Hematopoietic multipotent progenitor cell (in vitro differentiated cells): ENCODE data around the gene ZNF574. TPM values are rescaled to one million over a fixed set of nuclear protein-coding genes. Genes with fewer than 3 reads are reported as not detected.
A peak's percentile ranks its signal among the peaks of the same experiment; 100 is the strongest.
"Not testable (repeated sequence)": the region's sequence is repeated elsewhere in the genome, so short reads cannot be mapped to it uniquely, and the experiment has no call there.

Experiments
- DNase-seq, 3 donors: peaks; one replicate each; pipeline ENCODE4 v3.0.0-alpha.2; 2011 to 2015; ENCODE audit warnings: low read depth in 2 of 3, low spot score in 2 of 3
- total RNA-seq: library from RNA; depleted of rRNA; stranded (reverse); fragments of >200 nt; gene quantifications from one replicate; pipeline ENCODE4 v1.2.3, GENCODE V29; 2012

The ZNF574 gene, protein sequence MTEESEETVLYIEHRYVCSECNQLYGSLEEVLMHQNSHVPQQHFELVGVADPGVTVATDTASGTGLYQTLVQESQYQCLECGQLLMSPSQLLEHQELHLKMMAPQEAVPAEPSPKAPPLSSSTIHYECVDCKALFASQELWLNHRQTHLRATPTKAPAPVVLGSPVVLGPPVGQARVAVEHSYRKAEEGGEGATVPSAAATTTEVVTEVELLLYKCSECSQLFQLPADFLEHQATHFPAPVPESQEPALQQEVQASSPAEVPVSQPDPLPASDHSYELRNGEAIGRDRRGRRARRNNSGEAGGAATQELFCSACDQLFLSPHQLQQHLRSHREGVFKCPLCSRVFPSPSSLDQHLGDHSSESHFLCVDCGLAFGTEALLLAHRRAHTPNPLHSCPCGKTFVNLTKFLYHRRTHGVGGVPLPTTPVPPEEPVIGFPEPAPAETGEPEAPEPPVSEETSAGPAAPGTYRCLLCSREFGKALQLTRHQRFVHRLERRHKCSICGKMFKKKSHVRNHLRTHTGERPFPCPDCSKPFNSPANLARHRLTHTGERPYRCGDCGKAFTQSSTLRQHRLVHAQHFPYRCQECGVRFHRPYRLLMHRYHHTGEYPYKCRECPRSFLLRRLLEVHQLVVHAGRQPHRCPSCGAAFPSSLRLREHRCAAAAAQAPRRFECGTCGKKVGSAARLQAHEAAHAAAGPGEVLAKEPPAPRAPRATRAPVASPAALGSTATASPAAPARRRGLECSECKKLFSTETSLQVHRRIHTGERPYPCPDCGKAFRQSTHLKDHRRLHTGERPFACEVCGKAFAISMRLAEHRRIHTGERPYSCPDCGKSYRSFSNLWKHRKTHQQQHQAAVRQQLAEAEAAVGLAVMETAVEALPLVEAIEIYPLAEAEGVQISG
- 67.6 TPM for total RNA-seq

DNA sequence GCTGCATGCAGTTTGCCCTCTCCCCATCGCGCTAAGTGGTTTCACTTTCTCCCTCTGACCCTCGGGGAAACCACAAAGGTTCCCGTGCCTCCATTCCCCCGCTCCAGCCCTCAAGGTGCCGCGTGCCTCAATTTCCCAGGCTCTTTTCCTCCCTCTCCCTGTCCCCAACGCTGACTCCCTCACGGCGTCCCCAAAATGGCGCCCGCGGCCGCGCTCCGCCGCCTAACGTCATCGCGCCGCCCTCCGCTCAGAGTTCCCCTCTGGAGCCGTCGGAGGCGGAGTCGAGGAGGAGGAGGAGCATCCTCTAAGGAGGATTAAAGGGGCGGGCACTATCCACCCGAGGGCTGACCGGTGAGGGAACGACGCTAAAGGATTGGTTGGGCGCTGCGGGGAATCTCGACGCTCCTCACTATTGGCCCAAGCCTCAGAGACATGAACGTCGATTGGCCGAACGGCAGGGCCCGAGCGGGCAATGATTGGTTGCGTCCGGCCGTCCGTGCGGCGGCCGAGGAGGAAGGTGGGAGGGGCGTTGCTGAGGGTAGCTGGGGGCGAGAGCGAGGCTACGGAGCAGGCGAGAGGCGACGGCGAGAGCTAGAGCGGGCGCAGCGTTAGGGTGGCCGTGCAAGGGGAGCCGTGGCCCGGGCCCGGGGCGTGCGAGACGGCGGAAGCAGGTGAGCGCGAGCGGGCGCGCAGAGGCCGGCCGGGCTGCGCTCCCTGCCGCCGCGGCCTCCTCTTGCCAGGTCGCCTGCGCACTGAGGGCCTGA, at the start of gene ZNF574:
Gene ZNF574, plus strand, starts transcription at position 551 of the 764 bp plus-strand sequence. CDS start 2,441 bp downstream, outside the sequence.
- peak; percentile 89 to 100 (median 99) for DNase-seq

DNA sequence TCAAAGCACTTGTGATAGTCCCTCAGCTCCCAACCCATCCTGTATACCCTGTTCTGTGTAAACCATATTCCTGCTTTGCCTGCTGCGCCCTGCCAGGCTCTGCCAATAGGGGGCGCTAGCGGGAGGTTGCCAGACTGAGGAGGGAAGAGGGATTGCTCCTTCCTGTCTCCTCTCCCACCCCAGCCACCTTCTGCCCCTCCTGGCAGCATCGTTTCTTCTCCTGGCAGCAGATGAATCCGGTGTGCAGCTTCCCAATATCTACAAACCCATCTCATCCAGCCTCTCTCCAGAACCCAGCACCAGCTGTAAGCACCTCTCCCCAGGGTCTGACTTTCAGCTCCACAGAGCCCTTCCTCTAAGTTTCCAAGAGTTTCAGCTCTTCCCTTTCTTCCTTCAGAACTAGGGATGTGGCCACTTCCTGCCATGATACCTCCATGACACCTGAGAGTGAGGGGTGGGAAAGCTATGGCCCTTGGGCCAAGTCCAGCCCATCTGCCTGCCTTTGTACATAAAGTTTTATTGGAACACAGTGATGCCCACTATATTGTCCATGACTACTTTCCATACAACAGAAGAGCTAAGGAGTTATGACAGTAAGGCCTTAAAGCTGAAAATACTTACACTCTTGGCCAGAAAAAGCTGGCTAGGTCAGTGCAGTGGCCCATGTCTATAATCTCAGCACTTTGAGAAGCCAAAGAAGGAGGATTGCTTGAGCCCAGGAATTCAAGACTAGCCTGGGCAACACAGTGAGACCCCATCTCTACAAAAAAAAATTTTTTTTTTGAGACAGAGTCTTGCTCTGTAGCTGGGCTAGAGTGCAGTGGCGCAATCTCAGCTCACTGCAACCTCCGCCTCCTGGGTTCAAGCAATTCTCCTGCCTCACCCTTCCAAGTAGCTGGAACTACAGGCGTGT, 47.4 kb upstream of the ZNF574 start:
- peak in 2 of 3 donors; percentile 8 to 11 for DNase-seq

DNA sequence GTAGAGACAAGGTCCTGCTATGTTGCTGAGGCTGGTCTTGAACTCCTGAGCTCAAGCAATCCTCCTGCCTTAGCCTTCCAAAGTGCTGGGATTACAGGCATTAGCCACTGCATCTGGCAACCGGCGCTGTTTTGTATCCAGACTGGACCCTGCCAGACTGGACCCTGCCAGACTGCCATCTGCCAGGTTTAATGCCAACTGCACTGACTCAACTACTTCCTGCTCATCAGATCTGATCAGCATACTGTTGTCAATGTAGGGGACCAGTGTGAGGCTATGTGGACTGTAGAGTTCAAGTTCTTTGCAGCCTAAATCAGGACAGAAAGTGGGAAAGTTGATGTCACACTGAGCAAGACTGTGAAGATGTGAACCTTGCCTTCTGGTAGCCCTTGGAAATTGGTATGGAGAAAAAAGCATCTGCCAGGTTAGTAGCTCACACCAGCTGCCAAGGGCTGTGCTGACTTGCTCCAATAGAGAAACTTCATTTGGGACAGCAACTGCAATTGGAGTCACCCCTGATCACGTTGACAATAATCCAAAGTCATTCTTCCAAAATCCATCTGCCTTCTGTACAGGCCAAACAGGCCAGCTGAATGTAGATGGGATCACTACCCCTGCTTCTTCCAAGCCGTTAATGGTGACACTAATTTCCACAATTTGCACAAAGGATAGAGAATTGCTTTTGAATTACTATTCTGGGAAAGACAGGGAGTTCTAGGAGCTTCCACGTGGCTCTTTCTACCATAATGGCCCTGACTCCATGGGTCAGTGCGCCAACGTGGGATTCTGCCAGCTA, 45.1 kb upstream of the ZNF574 start:
- DNase-seq = no peak

DNA sequence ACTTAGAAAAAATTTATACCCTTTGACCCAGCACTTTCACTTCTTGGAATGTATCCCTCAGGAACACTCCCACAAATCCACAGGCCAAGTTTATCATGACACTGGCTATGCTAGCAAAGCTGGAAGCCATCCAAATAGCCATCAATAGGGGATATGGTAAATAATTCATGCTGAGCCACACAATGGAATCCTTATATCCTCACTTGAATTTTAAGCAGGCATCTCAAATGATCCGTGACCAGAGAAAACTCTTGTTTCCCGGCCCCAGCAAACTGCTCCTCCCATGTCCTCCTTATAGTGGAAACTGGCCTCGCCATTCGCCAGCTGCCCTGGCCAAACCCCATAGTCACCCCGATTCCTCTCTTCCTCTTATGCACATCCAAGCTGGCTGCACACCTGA, 43.5 kb upstream of the ZNF574 start:
- DNase-seq = no peak

DNA sequence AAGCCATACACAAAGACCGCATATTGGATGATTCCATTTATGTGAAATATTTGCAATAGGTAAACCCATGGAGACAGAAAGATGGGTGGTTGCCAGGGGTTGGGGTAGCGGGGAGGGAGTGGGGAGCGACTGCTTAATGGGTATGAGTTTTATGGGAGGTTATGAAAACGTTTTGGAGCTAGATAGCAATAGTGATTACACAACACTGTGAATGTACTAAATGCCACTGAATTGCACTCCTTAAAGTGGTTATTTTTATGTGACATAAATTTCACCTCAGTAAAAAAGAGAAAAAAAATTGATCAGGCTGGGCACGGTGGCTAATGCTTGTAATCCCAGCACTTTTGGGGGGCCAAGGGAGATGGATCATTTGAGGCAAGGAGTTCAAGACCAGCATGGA, 42.6 kb upstream of the ZNF574 start:
- DNase-seq = no peak

DNA sequence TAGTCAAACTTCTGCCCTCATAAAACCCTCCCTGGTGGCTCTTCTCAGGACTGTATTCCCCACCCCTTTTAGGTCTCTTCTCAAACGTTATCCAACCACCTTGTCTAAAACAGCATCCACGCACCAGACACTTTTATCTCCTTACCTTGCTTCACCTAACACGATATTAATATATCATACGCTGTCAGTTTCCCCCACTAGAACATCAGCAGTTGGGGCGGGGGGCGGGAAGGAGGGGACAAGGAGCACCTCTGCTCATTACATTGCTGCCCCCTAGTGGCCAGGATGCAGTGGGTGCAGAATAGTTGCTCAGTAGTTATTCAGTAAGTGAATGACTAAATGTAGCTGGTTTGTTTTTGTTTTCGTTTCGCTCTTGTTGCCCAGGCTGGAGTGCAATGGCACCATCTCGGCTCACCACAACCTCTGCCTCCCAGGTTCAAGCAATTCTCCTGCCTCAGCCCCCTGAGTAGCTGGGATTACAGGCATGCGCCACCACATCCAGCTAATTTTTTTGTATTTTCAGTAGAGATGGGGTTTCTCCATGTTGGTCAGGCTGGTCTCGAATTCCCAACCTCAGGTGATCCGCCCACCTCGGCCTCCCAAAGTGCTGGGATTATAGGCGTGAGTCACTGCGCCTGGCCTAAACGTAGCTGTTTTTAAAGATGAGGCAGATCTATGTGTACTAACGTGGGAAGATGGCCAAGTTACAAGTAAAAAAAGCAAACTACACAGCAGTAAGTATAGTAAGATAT, 41.1 kb upstream of the ZNF574 start:
- peak; percentile 50 to 83 (median 75) for DNase-seq

DNA sequence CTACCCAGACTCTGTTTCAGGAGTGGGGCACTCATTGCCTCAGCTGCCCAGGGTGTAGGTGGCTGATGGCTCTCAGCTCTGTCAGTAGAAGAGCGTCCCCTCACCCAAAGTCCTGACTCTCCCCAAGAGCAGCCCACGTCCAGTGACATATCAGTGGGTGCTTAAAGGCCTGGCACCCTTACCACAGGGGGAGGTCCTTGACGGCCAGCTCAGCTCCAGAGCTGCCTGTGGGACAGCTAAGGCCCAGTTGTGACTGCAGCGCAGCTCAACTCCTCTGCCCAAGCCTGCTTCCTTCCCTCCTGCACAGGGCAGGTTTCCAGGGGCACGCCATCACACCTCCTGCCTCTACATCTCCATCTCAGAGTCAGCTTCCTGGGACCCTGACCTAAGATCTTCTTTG, 38.3 kb upstream of the ZNF574 start:
- no peak for DNase-seq

DNA sequence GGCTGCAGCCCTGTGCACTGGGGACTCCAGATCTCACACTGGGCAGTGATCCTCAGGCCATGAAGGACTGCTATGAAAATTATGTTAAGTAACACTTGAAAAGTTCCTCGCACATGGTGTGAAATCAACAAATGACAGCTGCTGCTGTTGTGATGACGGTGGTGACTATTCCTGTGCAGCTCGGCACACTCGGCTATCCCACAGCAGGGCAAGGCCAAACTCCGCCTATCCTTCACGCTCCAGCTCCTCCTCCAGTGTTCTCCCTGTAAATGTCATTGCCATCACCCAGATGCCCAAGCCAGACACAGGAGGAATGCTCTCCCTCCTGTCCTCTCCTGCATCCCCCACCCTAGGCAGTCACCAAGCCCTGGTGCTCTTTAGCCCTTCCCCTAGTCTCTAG, 37.3 kb upstream of the ZNF574 start:
- DNase-seq = no peak

DNA sequence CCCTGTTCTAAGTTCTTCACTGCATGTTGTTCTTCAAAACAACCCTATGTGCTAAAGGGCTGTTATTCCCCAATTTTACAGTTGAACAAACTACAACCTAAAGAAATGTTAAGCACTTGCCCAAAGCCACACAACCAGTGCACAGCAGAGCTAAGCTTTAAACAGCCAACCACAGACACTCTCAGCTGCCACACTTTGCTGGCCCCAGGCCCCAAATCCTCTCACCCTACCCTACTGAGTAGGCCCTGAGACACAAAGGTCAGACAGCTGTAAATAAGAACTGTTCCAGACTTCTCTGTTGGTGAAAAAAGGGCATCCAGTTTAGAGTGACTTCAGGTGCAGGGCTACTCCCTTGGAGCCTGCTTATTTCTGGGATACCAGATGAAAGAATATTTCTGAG, 35.9 kb upstream of the ZNF574 start:
- DNase-seq = no peak

DNA sequence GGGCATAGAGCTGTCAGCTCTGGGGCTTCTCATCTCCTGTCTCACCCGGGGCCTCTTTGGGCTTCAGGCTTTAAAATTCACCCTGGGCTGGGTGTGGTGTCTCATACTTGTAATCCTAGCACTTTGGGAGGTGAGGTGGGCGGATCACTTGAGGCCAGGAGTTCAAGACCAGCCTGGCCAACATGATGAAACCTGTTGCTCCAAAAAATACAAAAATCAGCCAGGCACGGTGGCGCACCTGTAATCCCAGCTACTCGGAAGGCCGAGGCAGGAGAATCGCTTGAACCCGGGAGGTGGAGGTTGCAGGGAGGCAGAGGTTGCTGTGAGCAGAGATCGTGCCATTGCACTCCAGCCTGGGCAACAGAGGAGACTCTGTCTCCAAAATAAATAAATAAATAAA, 35.5 kb upstream of the ZNF574 start:
- not testable (repeated sequence) for DNase-seq

DNA sequence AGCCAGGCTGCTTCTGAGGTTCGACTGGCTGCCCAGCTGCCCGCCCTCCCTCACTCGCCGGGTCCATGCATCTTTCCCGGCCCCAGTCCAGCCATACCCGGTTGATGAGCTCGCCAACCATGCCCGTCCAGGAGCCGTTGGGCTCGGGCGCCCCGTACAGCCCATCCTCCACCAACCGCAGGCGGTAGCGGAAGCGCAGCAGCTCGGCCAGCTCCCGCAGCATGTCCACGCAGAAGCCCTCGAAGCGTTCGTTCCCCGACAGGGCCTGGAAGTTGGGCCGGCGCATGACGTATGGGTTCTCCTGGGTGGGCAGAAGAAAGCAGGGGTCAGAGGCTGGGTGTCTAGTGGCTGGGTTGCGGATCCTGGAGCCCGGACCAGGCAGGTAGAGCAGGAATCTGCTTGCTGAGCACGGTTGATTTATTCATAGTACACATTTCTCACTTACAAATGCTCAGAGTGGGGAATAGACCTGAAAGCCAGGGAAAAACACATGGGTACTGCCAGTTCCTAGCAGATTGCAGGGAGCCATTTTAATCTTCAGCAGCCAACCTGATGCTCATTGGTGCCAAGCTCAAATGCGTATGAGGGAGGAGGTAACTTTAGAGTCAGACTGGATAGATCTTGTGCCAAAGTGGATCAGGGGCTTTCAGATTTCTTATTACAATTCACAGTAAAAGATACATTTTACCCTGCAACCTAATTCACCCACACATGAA, 33.4 kb upstream of the ZNF574 start:
- DNase-seq = no peak

DNA sequence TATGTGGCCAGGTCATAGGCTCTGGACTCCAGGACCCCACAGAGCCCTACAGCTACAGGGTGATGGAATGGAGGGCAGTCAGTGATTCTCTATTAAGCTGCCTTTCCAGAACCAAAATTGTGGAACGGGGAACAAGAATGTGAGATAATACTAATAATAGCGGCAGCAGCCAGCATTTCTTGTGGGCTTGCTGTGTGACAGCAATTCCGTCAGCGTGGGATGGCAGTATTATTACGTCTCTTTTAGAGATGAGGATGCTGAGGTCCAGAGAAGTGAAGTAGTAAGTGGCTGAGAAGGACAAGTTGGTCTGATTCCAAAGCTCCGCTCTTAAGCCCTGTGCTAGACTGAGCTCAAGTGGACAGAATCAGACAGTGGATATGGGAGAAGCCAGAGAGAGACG, 30.4 kb upstream of the ZNF574 start:
- no peak for DNase-seq

DNA sequence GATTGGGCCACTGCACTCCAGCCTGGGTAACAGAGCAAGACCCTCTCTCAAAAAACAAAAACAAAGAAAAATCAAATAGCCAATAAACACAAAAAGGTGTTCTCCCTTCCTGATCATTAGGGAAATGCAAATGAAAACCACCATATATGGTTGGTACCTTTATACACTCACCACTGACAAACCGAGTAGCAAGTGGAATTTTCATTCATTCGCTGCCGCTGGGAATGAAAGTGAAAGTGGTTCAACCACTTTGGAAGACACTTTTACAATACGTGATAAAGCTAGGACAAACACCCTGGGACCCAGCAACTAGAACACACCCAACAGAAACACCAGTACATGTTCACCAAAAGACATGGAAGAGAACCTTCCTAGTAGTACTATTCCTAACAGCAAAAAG, 27.0 kb upstream of the ZNF574 start:
- DNase-seq = no peak

DNA sequence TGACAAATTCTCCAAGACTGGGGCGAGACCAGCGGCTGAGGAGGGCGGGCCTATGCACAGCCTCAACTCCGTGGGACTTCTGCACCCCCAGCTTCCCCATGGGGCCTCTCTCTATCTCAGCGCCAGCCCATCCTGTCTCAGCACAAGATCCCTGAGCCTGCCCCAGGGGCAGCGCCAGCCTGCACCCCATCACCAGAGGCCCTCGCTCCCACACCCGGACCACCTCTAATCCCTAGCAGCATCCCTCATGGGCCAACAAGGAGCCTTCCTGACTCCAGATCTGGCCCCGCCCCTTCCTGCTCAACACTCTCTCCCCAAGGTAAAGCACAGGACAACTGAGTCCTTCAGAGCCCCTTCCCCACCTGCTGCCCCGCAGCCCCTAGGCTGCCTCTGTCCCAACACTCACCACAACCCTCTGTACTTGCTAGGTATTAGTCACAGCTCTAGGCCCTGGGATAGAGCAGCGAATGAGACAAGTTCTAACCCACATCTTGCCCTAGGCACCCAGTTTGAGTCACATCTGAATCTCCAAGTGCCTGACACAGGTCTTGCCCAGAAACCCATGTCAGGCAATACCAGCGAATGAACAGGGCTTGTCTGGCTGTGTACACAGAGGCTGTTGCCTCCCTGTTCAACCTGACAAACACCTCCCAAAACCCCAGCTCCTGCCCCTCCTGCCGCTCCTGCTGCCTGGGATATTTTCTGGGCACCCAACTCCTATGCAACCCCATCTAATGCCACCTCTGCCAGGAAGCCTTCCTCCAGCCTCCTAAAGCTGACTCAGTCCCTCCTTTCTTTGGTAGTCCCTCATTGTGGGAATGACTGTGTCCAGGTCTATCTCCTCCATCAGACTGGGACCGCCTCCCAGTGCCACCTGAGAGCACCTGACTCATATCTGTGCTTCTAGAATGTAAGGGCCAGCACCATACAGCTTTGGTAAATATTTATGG, 24.5 kb upstream of the ZNF574 start:
- DNase-seq = no peak

DNA sequence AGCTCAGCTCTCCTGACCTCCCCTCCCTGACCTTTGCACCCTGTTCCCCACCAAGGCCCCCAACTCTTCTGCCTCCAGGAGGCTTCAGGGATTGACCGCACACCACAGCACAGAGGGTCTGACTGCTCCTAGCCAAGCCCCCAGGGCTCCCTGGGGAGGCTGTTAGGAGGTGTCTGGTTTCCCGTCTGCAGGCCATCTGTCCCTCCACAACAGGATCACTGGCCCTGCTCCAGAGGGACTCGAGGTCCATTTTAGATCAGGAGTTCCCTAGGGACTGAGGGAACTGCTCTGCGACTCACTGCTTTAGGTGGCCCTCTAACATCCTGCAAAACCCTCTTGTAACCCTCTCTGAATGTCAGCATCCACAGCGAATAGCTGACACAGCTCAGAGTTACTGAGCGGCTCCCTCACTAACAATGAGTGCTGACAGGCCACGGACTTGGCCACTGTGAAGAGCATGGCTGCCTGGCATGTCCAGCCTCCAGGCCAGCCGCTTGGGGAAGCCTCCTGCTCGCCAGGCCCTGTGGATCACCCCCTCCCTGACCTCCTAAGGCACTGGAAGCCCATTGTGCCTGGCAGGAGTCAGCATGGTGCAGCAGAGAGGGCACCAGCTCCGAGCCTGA, 23.6 kb upstream of the ZNF574 start:
- no peak for DNase-seq
